ENCODE results near the gene KLHL29. TPM values are rescaled to one million over a fixed set of nuclear protein-coding genes. Genes with fewer than 3 reads are reported as not detected.

Gene KLHL29
- total and polyA plus RNA-seq, 4 donors: 0.29 to 2.3 (median 0.68) TPM

DNA sequence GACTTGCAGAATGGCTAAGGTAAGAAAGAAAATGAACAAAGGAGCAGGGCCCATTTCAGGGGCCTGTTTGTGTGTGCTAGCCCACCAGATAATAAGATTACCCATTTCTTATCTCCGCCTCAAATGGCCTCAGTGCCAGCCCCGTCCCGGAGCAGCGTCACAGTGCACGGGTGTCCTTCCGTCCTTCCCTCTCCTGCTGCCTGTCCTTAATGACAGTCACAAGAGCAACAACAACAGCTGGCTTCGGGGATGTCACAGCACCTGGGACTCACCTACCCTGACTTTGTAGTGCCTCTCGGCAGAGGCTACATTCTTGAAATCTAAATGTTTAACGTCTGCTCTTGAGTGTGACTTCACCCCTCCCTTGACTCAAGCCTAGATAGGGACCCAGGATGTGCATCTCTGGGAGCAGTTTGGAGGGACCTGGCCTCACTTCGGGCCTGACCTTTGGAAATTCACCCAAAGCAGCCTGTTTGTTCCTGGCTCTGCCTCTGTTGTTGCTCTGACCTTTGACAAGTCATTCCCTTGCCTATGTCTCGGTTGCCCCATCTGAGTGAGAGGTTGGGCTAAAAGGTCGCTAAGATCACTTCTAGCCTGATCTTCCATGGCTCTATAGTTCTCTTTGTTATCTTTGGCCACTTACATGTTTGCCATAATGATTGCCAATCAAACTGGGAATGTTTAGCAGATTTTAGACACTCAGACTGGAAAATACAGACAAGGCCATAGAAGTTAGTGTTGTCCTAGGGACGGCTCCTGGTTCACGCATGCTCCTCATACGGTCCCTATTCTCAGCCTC is 122.5 kb downstream of the KLHL29 start:
- Histone ChIP-seq H3K9ac (ENCODE audit: low read depth in 1 of 2, low read length in 2 of 2) (no peak overlapping the region), H3K27me3 (ENCODE audit: control insufficient read depth in 4 of 4, insufficient read depth in 4 of 4, low read length in 3 of 4) (no peaks in the 10 kb centered on the region), H3K4me1 (ENCODE audit: control insufficient read depth in 4 of 4, insufficient read depth in 4 of 4, low read length in 3 of 4) (peaks cover 0 to 7% (median 4%) of the 10 kb centered on the region in 4 donors), H3K9me3 (ENCODE audit: control insufficient read depth in 4 of 4, low read length in 3 of 4) (no peaks in the 10 kb centered on the region), H3K36me3 (ENCODE audit: control insufficient read depth in 4 of 4, insufficient read depth in 3 of 4, low read depth in 1 of 4, low read length in 3 of 4) (no peaks in the 10 kb centered on the region), H3K4me3 (ENCODE audit: low read depth in 1 of 3, low read length in 3 of 3) (no peak overlapping the region), H3K27ac (ENCODE audit: low read depth in 1 of 2, low read length in 2 of 2) (no peak overlapping the region)
- DNase-seq (ENCODE audit: low spot score): no peak
- TF ChIP-seq, protein P1, sequence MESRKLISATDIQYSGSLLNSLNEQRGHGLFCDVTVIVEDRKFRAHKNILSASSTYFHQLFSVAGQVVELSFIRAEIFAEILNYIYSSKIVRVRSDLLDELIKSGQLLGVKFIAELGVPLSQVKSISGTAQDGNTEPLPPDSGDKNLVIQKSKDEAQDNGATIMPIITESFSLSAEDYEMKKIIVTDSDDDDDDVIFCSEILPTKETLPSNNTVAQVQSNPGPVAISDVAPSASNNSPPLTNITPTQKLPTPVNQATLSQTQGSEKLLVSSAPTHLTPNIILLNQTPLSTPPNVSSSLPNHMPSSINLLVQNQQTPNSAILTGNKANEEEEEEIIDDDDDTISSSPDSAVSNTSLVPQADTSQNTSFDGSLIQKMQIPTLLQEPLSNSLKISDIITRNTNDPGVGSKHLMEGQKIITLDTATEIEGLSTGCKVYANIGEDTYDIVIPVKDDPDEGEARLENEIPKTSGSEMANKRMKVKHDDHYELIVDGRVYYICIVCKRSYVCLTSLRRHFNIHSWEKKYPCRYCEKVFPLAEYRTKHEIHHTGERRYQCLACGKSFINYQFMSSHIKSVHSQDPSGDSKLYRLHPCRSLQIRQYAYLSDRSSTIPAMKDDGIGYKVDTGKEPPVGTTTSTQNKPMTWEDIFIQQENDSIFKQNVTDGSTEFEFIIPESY (IDR thresholded peaks at IDR 0.05): no peak
- TF ChIP-seq RXRA (IDR thresholded peaks at IDR 0.05) (peak; percentile 46 to 67), RAD21 (IDR thresholded peaks at IDR 0.05) (peak in 1 of 2 donors; percentile 21), GABPA (IDR thresholded peaks at IDR 0.05 in 1 of 2, conservative IDR thresholded peaks at IDR 0.05 in 1 of 2) (no peak), YY1 (IDR thresholded peaks at IDR 0.05) (no peak), EGR1 (IDR thresholded peaks at IDR 0.05; ENCODE audit: low read depth in 2 of 2) (no peak), NR2F2 (IDR thresholded peaks at IDR 0.05) (peak; percentile 83), FOXA1 (IDR thresholded peaks at IDR 0.05) (no peak), HNF4G (IDR thresholded peaks at IDR 0.05) (peak; percentile 24), FOXA2 (IDR thresholded peaks at IDR 0.05) (no peak), HNF4A (conservative IDR thresholded peaks at IDR 0.05) (peak; percentile 59 to 74), TAF1 (conservative IDR thresholded peaks at IDR 0.05) (no peak), SP1 (IDR thresholded peaks at IDR 0.05) (peak; percentile 47), JUND (IDR thresholded peaks at IDR 0.05) (no peak)
- TF ChIP-seq, protein P2, sequence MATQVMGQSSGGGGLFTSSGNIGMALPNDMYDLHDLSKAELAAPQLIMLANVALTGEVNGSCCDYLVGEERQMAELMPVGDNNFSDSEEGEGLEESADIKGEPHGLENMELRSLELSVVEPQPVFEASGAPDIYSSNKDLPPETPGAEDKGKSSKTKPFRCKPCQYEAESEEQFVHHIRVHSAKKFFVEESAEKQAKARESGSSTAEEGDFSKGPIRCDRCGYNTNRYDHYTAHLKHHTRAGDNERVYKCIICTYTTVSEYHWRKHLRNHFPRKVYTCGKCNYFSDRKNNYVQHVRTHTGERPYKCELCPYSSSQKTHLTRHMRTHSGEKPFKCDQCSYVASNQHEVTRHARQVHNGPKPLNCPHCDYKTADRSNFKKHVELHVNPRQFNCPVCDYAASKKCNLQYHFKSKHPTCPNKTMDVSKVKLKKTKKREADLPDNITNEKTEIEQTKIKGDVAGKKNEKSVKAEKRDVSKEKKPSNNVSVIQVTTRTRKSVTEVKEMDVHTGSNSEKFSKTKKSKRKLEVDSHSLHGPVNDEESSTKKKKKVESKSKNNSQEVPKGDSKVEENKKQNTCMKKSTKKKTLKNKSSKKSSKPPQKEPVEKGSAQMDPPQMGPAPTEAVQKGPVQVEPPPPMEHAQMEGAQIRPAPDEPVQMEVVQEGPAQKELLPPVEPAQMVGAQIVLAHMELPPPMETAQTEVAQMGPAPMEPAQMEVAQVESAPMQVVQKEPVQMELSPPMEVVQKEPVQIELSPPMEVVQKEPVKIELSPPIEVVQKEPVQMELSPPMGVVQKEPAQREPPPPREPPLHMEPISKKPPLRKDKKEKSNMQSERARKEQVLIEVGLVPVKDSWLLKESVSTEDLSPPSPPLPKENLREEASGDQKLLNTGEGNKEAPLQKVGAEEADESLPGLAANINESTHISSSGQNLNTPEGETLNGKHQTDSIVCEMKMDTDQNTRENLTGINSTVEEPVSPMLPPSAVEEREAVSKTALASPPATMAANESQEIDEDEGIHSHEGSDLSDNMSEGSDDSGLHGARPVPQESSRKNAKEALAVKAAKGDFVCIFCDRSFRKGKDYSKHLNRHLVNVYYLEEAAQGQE (IDR thresholded peaks at IDR 0.05): no peak
- TF ChIP-seq, protein P3, sequence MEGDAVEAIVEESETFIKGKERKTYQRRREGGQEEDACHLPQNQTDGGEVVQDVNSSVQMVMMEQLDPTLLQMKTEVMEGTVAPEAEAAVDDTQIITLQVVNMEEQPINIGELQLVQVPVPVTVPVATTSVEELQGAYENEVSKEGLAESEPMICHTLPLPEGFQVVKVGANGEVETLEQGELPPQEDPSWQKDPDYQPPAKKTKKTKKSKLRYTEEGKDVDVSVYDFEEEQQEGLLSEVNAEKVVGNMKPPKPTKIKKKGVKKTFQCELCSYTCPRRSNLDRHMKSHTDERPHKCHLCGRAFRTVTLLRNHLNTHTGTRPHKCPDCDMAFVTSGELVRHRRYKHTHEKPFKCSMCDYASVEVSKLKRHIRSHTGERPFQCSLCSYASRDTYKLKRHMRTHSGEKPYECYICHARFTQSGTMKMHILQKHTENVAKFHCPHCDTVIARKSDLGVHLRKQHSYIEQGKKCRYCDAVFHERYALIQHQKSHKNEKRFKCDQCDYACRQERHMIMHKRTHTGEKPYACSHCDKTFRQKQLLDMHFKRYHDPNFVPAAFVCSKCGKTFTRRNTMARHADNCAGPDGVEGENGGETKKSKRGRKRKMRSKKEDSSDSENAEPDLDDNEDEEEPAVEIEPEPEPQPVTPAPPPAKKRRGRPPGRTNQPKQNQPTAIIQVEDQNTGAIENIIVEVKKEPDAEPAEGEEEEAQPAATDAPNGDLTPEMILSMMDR (IDR thresholded peaks at IDR 0.05; ENCODE audit: low read depth, low read length, missing input control): no peak
- TF ChIP-seq, protein P4, sequence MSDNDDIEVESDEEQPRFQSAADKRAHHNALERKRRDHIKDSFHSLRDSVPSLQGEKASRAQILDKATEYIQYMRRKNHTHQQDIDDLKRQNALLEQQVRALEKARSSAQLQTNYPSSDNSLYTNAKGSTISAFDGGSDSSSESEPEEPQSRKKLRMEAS (IDR thresholded peaks at IDR 0.05): no peak
- TF ChIP-seq, protein P5, sequence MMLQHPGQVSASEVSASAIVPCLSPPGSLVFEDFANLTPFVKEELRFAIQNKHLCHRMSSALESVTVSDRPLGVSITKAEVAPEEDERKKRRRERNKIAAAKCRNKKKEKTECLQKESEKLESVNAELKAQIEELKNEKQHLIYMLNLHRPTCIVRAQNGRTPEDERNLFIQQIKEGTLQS (IDR thresholded peaks at IDR 0.05): no peak
- 81% methylated on average over 15 of the region's 15 CpGs for WGBS

Data from liver (tissue), 9 donors.